Colonic mucosa (tissue), 4 donors: ENCODE results near the gene TMEM132D. TPM values are rescaled to one million over a fixed set of nuclear protein-coding genes. Genes with fewer than 3 reads are reported as not detected.

ENCODE experiments used
- DNase-seq: peaks from one replicate; pipeline ENCODE4 v3.0.0-alpha.2; 2020
- H3K27ac ChIP-seq: fragments of 200-600 bp; one replicate; pipeline ENCODE4 v1.8.0; 2021
- H3K27me3 ChIP-seq: fragments of 200-600 bp; one replicate; pipeline ENCODE4 v1.8.0; 2021
- H3K36me3 ChIP-seq: fragments of 200-600 bp; one replicate; pipeline ENCODE4 v1.8.0; 2021
- H3K4me1 ChIP-seq: fragments of 200-600 bp; one replicate; pipeline ENCODE4 v1.8.0; 2021; ENCODE audit warnings: mild to moderate bottlenecking
- H3K4me3 ChIP-seq: fragments of 200-600 bp; one replicate; pipeline ENCODE4 v1.8.0; 2021
- H3K9ac ChIP-seq, 2 donors: one replicate each; pipeline ENCODE4 v1.7.0; 2013; ENCODE audit warnings: control low read depth in 2 of 2, low read depth in 2 of 2, low read length in 2 of 2
- H3K9me3 ChIP-seq: fragments of 200-600 bp; one replicate; pipeline ENCODE4 v1.8.0; 2021
- intact Hi-C: fragments of 100-400 bp; cut with DNase I; formaldehyde crosslinking; loops from one replicate; pipeline ENCODE4 v1.14.1; 2022
- total RNA-seq, 2 donors: library from RNA; stranded (reverse); fragmentation: NEBNext Ultra II Directional in 1 of 2; extraction: Animal tissue kit (Norgen Biotek cat#: 25700) in 1 of 2; gene quantifications; one replicate each; pipeline ENCODE4 v1.2.1, GENCODE V29; 2021
- TF ChIP-seq, protein P1 (sequence below): fragments of 200-600 bp; IDR thresholded peaks from one replicate; pipeline ENCODE4 v1.8.0; 2022; ENCODE audit warnings: antibody characterized with exemption, mild to moderate bottlenecking
- donor health status: healthy.
- donor health status: DM: no; HTN: no; CAD: no.
- donor health status: DM: no; HTN: no; CAD: no.

The TMEM132D gene
- total RNA-seq, 2 donors from 2014 or later = 0.17 to 0.32 TPM

DNA sequence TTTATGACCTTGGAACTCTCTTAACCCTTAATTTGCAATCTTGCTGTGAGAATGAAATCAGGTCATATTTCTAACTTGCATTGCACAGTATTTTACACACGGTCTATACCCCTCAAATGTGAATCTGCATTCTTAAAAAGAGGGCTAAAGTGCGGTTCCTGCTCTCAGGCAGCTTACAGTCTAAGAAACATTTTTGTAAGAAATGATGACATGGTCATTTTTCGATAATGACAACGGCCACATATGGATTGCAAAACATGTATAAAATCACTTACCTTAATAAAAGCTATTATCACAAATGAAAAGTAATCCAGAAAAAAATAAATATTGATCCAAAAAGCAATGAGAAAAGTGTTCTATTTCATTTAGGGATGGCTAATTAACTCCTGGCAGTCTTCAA, 24.8 kb upstream of the TMEM132D start:
- DNase-seq = no peak
- no peaks in the 10 kb centered on the region for H3K4me1 ChIP-seq
- H3K27me3 ChIP-seq = no peaks in the 10 kb centered on the region
- no peak overlapping the region for H3K4me3 ChIP-seq
- intact Hi-C loops = no loop called here
- H3K9ac ChIP-seq = no peak overlapping the region
- no peak overlapping the region for H3K27ac ChIP-seq
- TF ChIP-seq, protein P1, sequence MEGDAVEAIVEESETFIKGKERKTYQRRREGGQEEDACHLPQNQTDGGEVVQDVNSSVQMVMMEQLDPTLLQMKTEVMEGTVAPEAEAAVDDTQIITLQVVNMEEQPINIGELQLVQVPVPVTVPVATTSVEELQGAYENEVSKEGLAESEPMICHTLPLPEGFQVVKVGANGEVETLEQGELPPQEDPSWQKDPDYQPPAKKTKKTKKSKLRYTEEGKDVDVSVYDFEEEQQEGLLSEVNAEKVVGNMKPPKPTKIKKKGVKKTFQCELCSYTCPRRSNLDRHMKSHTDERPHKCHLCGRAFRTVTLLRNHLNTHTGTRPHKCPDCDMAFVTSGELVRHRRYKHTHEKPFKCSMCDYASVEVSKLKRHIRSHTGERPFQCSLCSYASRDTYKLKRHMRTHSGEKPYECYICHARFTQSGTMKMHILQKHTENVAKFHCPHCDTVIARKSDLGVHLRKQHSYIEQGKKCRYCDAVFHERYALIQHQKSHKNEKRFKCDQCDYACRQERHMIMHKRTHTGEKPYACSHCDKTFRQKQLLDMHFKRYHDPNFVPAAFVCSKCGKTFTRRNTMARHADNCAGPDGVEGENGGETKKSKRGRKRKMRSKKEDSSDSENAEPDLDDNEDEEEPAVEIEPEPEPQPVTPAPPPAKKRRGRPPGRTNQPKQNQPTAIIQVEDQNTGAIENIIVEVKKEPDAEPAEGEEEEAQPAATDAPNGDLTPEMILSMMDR = no peak
- no peaks in the 10 kb centered on the region for H3K9me3 ChIP-seq
- H3K36me3 ChIP-seq = no peaks in the 10 kb centered on the region

DNA sequence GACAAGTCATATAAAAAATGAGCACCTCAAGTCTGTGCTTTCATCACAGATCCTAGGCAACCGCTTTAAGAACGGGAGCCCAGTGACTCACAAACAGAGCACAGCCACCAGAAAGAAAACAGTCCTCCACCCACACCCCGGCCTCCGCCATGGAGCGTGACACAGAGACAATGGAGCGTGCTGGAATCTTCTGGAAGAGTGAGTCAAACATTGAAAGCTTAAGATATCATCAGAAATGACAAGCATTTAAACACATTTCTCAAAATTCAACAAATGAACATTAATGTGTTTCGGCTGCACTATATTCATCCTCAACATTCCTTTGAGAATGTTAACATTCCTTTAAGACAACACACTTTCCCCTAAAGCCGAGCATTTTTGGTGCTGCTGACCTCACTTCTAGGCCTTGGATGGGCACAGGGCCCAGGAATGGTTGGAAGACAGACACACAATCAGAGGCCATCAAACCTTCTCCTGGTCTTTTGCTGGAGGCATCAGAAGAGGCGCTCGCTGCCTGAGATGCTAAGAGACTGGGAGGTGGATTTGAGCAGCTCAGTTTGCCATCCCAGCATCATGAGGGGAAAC, 23.6 kb upstream of the TMEM132D start:
- no peak for DNase-seq
- no peaks in the 10 kb centered on the region for H3K9me3 ChIP-seq
- no peaks in the 10 kb centered on the region for H3K4me1 ChIP-seq
- intact Hi-C loops = no loop called here
- TF ChIP-seq, protein P1 = no peak
- no peaks in the 10 kb centered on the region for H3K36me3 ChIP-seq
- no peak overlapping the region for H3K4me3 ChIP-seq
- no peak overlapping the region for H3K27ac ChIP-seq
- no peaks in the 10 kb centered on the region for H3K27me3 ChIP-seq
- H3K9ac ChIP-seq = no peak overlapping the region

DNA sequence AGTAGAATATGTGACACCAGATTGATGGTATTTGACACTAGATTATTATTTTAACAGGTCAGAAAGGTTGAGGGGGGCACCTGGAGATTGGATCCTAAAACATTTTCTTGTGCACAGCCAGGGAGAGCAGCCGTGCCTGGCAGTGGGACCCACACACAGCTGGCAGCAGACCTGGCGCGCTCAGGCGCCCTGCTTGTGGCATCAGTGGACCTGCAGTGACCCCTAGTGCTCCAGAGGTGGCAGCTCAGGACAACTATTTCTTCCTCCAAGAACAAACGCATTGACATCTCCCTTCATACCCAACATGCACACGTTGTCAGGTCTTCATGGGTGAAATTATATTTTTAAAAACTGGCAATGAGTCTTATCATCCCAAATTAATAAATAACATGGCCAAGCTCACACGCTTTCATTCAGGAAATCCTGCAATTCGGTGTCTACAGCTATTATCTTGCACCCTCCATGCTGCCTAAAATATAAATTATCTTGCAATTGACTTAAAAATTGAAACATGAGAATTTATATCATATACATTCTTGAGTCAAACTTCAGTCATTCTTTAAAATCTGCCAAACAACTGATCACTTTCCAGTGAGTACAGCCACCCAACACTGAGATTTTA, 7.7 kb upstream of the TMEM132D start:
- TF ChIP-seq, protein P1 = peak; percentile 72
- no peak overlapping the region for H3K9ac ChIP-seq
- no peaks in the 10 kb centered on the region for H3K9me3 ChIP-seq
- H3K36me3 ChIP-seq = no peaks in the 10 kb centered on the region
- H3K27me3 ChIP-seq = no peaks in the 10 kb centered on the region
- intact Hi-C loops = loop anchor here (5.0 kb wide), 1 partner anchor 1129 kb away; no protein-coding TSS in a partner anchor
- H3K4me1 ChIP-seq = no peaks in the 10 kb centered on the region
- DNase-seq = peak; percentile 30
- no peak overlapping the region for H3K27ac ChIP-seq
- no peak overlapping the region for H3K4me3 ChIP-seq

DNA sequence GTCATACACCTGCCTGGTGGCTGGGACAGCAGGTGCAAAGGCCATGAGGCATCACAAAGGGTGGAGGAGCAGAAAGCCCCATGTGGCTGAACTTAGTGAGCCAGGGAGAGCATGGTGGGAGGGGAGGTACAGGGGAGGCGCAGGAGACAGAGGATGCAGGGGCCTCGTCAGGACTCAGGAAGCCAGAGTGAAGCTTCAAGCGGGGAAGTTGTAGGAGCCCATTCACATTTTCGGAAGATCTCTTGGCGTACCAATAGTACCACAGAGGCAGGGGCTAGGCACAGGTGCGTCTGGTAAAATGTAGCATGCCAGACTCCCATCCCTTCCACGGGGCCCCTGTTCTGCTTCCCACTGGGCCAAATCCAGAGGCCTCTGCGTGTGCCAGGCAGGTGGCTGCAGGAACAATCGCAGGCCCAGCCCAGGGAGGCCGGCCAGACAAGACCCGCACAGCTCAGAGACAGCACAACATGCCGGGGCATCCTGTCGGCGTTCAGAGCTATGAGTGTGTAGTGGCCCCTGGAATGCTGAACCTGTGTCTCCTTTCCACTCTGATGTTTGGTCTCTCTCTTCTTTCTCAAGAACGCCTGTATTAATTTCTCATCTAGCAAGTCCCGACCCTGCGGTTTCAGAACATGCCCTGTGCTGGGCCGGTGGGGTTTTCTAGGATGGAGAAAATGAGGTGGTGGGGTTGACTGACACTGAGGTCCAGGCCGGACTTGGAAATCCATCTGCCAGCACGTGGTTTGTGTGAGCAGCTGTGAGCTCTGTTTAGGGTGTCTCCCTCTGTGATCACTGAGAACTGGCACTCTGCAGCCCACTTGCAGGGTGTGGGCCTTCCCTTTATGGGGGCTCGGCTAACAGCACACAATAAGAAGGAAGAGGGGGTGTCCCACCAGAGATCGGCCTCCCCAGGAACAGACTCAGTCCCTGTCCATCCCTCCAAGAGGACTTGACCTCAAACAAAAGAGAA, 5.5 kb upstream of the TMEM132D start:
- intact Hi-C loops = loop anchor here (5.0 kb wide), 2 partner anchors 942 to 1127 kb away; no protein-coding TSS in a partner anchor
- TF ChIP-seq, protein P1 = no peak
- no peak for DNase-seq
- H3K9me3 ChIP-seq = no peaks in the 10 kb centered on the region
- no peak overlapping the region for H3K27ac ChIP-seq
- no peak overlapping the region for H3K9ac ChIP-seq
- no peak overlapping the region for H3K4me3 ChIP-seq
- no peaks in the 10 kb centered on the region for H3K27me3 ChIP-seq
- no peaks in the 10 kb centered on the region for H3K4me1 ChIP-seq
- no peaks in the 10 kb centered on the region for H3K36me3 ChIP-seq

DNA sequence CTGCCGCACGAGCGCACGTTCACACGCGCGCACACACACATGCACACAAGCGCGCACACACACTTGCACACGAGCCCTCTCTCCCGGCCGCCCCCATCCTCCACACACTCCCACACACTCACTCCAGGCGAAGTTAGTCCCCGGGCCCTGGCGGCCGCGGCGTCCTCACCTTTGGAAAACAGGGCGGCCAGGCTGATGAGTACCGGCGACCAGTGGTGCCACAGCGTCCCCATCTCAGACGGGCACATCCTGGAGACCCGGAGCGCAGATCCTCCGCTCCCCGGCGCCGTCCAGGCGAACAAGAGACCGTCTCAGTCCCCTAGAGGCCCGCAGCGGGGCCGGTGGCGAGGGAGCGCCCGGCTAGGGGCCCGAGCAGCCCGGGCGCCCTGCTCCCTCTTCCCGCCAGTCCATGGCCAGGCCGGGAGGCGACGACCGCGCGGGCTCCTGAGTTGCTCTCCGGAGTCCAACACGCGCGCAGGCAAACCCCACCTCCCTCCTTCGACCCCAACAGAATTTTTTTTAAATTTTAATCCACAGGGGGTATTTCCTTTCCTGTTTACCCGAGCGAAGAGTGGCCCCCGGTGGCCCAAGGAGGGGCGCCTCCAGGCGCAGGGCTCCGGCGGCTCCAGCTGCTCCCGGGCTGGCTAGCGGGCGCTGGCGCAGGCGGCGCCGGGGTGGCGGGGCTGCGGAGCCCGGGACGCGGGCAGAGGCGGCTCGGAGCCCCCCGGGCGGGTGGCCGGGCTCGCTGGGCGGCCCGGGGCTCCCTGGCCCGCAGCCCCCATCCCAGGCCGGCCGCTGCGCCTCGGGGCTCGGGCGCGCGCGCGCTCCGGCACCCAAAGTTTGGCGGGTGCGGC, 506 bp downstream of the TMEM132D start:
- DNase-seq = no peak
- TF ChIP-seq, protein P1 = no peak
- no peak overlapping the region for H3K4me3 ChIP-seq
- no peaks in the 10 kb centered on the region for H3K4me1 ChIP-seq
- no peak overlapping the region for H3K9ac ChIP-seq
- intact Hi-C loops = no loop called here
- no peaks in the 10 kb centered on the region for H3K36me3 ChIP-seq
- H3K27ac ChIP-seq = no peak overlapping the region
- H3K9me3 ChIP-seq = no peaks in the 10 kb centered on the region
- H3K27me3 ChIP-seq = peaks cover 3% of the 10 kb centered on the region
